NT2/D1 (cell line): ENCODE results near the gene DMGDH.

Experiments
- SUZ12 ChIP-seq: IDR thresholded peaks from 2 replicates; pipeline ENCODE4 v1.6.1; 2011; ENCODE audit not compliant: insufficient read length, insufficient read depth; ENCODE audit errors: extremely low read depth
- YY1 ChIP-seq: IDR thresholded peaks from 2 replicates; pipeline ENCODE4 v1.6.1; 2011; ENCODE audit not compliant: insufficient read length, insufficient read depth
- ZNF274 ChIP-seq: IDR thresholded peaks from 2 replicates; pipeline ENCODE4 v1.6.1; 2011; ENCODE audit warnings: mild to moderate bottlenecking, low read depth, low read length

GRCh38 chr5:79112703-79113058, 43.2 kb upstream of the DMGDH start:
- TF ChIP-seq YY1 (no peak), SUZ12 (no peak), ZNF274 (no peak)
